NCI-H526 (cell line): ENCODE data around the gene PLIN4.
"Not testable (repeated sequence)": the region's sequence is repeated elsewhere in the genome, so short reads cannot be mapped to it uniquely, and the experiment has no call there.

Experiments
- DNase-seq, 2 experiments: peaks; one replicate each; lab custom pipeline; 2025; lab: John Stamatoyannopoulos, UW

Gene PLIN4, protein sequence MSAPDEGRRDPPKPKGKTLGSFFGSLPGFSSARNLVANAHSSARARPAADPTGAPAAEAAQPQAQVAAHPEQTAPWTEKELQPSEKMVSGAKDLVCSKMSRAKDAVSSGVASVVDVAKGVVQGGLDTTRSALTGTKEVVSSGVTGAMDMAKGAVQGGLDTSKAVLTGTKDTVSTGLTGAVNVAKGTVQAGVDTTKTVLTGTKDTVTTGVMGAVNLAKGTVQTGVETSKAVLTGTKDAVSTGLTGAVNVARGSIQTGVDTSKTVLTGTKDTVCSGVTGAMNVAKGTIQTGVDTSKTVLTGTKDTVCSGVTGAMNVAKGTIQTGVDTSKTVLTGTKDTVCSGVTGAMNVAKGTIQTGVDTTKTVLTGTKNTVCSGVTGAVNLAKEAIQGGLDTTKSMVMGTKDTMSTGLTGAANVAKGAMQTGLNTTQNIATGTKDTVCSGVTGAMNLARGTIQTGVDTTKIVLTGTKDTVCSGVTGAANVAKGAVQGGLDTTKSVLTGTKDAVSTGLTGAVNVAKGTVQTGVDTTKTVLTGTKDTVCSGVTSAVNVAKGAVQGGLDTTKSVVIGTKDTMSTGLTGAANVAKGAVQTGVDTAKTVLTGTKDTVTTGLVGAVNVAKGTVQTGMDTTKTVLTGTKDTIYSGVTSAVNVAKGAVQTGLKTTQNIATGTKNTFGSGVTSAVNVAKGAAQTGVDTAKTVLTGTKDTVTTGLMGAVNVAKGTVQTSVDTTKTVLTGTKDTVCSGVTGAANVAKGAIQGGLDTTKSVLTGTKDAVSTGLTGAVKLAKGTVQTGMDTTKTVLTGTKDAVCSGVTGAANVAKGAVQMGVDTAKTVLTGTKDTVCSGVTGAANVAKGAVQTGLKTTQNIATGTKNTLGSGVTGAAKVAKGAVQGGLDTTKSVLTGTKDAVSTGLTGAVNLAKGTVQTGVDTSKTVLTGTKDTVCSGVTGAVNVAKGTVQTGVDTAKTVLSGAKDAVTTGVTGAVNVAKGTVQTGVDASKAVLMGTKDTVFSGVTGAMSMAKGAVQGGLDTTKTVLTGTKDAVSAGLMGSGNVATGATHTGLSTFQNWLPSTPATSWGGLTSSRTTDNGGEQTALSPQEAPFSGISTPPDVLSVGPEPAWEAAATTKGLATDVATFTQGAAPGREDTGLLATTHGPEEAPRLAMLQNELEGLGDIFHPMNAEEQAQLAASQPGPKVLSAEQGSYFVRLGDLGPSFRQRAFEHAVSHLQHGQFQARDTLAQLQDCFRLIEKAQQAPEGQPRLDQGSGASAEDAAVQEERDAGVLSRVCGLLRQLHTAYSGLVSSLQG (N-terminal part only)

DNA sequence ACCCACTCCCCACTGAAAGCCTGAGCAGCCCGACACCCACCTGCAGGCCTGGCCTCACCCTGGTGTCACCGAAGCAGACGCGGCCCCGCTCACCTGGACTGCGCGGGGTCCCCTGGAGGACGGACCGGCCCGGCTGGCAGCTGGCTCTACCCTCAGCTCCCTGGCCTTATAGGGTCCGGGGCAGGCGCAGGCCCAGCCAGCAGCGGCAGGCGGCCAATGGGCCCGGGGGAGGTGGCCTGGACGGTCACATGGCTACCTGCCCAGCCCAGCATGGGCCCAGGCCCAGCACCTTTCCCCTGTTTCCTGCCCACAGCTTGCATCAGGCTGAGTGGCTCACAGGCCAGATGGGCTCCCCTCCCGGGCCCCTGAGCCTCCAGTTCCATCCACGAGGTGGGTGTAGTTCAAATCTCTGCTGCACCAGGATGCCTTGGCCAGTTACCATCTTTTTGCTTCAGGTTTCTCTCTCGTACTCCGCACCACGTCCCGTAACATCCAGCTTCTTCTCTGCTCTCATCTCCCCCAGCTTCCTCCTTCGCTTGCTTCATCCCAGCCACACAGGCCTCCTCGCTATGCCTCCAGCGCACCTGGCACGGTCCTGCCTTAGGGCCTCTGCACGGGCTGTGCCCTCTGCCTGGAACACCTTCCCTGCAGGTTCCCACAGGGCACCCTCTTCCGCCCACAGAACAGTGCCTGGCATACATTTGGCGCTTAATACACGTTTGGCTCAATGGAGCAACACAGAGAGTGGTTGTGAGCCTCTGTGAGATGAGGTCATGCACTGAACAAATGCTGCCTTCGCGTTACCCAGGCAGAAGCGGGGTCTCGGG, at the start of gene PLIN4:
Gene PLIN4, minus strand, starts transcription at position 142 of the 827 bp plus-strand sequence. CDS start 214 bp downstream, outside the sequence.
- no peak for DNase-seq

DNA sequence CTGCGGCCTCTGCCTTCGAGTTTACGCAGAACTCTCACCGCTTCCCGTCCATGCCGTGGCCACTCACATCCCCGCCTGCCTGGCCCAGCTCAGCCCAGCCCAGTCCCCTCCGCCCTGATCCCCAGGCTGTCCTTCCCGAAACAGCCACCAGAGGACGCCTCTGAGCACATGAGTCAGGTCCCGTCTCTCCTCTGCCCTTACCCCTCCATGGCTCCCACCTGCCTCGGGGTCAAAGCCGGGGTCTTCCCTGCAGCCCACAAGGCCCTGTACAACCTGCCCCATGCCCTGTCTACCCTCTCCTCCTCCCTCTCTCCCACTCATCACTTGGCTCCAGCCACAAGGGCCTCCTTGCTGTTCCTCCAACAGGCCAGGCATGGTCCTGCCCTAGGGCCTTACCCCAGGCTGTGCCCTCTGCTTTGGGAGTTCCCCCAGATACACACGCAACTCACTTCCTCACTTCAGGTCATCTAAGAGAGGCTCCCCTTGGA, 49.3 kb upstream of the PLIN4 start:
- DNase-seq, result peak in 1 of 2 experiments; percentile 64

DNA sequence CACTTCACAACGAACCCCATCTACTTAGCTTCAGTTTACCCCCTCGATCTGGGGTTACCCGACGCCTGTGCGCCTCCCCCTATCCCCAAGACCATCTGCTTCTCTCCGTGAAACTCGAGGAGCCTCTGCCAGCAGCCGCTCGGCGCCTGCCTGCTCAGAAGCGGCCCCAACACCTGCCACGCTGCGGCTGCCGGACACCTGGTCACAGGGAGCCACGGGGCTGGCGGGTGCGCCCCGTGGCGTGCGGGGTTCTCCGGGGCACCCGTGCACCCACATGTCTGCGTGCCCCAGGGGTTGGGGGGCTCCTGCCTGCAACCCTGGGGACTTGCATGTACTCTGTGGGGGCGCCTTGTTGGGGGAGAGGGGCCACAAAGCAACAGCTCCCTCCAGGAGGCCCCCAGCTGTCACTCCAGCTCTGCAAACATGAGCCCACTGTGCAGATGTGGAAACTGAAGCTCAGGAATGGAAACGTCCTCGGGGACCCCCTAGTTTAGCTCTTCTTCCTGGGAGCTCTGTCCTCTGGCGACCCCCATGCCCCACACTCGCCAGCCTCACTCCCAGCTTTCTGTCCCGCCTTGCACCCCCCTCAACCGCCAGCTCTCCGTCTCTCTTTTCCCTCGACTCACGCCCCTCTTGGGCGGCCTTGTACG, 48.2 kb upstream of the PLIN4 start:
- peak in 1 of 2 experiments; percentile 39 for DNase-seq

DNA sequence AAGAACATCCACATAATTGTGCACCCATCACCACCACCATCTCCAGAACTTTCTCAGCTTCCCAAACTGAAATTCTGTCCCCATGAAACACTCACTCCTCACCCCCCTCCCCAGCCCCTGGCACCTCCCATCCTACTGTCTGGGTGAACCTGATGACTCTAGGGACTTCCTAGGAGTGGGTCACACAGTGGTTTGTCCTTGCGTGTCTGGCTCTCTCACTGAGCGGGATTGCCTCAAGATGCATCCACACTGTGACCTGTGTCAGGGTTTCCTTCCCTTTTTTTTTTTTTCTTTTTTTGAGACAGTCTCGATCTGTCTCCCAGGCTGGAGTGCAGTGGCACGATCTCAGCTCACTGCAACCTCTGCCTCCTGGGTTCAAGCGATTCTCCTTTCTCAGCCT, 45.3 kb upstream of the PLIN4 start:
- not testable (repeated sequence) for DNase-seq

DNA sequence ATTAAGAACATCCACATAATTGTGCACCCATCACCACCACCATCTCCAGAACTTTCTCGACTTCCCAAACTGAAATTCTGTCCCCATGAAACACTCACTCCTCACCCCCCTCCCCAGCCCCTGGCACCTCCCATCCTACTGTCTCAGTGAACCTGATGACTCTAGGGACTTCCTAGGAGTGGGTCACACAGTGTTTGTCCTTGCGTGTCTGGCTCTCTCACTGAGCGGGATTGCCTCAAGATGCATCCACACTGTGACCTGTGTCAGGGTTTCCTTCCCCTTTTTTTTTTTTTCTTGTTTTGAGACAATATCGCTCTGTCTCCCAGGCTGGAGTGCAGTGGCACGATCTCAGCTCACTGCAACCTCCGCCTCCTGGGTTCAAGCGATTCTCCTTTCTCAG, 43.8 kb upstream of the PLIN4 start:
- not testable (repeated sequence) for DNase-seq

DNA sequence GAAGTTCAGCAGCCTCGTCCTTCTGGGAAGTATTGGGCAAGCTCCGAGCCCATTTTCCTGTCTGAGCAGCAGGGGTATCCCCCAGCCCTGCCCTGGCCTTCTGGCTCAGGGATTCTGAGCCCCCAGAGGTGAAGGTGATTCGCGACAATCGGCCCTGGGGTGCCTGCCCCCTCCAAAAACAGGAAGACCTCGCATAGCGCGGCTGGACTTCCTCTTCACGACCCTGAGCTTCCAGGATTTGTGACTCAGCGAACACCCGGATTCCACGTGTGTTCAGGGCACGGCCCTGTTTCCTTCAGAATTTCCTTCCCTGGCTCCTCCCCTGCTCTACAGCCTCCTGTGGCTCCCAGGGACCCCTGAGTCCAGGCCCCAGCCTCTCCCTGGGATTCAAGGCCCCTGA, 41.3 kb upstream of the PLIN4 start, which contains the start of gene SEMA6B:
Gene SEMA6B, minus strand, starts transcription at position 116 of the 400 bp plus-strand sequence. CDS start 1,227 bp downstream, outside the sequence.
- no peak for DNase-seq

DNA sequence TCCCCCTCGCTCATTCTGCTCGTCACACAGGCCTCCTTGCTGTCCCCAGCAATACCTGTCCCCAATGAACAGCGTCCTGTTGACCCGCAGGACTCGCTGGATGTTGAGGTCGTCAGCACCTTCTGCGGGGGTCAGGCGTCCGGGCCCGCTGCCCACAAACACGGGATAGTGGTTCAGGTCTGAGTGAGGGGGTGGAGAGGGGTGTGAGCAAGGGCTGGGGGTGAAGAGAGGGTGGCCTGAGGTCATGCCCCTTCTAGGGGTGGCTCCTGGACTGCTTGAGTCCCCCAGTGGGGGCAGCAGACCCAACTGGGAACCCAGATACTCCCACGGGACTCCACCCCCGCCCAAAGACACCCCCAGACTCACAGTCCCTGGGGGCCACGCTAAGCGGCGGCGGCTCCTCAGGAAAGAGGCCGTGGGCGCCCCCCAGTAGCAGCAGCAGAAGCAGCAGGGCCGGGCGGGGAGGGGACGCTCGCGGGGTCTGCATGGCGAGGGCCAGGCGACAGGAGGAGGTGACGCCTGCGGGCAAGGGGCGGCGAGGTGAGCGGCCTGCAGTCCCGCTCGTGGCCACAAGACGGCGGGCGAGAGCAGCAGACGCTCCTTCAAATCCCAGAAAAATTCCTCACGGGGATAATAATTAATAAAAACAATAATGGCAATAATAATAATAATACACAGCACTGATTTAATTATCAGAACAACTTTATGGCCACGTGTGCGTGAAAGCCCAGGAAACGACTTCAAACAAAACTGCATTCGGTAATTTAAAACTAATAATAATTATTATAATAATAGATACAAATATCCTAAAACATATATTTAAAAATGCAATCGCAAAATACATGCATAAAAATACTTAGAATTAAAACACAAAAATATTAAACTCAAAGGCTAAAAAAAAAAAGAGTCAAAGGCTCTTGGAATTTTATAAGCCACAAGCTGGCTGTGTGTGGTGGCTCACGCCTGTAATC, 40.0 kb upstream of the PLIN4 start:
- DNase-seq, result peak in 1 of 2 experiments; percentile 40

DNA sequence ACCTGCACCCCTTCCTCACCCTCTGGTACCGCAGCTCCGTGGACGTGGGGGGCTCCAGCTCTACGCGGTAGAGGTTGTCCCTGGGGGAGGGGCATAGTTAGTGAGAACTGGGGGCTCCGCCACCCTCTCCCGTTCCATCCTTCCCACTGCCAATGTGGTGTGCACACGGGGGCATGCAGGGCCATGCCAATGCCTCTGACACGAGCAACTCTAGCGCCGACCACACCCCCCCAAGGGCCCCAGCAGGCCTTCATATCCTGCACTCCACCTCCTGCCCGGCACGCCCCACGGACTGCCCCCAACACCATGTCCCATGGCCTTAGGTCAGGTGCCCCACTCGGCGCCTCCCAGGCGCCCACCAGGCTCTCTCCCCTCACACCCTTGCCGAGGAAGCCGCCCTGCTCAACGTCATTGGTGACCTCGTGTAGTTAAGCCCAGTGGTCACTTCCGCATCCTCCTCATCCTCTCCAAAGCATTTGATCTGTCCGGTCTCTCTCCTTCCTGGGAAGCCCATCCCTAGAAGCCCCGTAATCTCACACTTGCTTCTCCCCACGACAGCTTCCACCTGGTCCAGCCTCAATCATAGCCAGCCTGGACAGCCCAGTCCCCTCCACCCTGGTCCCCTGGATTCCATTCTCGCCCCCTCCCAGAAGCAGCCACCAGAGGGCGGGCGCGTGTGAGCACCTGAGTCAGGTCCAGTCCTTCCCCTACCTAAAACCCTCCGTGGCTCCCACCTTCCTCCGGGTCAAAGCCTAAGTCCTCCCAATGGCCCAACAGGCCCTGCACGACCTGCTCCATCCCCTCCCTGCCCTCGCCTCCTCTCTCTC, 39.1 kb upstream of the PLIN4 start:
- peak in 1 of 2 experiments; percentile 23 for DNase-seq

DNA sequence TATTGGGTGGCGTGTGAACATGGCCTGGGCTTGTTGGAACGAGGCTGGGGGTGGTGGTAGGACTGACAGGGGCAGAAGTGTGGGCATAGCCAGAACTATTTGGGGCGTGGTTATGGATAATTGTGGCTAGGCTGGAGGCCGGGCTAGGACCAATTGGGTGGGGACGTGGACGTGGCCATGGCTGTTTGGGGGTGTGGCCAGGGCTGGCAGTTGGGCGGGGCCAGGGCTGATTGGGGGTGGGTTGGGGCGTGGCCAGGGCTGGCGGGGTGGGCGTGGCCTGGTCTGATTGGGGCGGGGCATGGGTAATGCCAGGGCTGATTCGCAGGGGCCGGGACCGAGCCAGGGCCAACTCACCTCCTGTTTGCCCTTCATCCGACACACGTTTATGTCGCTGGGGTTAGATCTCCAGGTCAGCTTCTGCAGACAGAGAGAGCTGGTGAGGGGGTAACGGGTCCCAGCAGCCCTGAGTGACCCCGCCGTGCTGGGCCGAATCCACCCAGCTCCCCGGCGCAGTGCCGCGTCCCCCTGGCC, 38.4 kb upstream of the PLIN4 start:
- peak in 1 of 2 experiments; percentile 80 for DNase-seq

DNA sequence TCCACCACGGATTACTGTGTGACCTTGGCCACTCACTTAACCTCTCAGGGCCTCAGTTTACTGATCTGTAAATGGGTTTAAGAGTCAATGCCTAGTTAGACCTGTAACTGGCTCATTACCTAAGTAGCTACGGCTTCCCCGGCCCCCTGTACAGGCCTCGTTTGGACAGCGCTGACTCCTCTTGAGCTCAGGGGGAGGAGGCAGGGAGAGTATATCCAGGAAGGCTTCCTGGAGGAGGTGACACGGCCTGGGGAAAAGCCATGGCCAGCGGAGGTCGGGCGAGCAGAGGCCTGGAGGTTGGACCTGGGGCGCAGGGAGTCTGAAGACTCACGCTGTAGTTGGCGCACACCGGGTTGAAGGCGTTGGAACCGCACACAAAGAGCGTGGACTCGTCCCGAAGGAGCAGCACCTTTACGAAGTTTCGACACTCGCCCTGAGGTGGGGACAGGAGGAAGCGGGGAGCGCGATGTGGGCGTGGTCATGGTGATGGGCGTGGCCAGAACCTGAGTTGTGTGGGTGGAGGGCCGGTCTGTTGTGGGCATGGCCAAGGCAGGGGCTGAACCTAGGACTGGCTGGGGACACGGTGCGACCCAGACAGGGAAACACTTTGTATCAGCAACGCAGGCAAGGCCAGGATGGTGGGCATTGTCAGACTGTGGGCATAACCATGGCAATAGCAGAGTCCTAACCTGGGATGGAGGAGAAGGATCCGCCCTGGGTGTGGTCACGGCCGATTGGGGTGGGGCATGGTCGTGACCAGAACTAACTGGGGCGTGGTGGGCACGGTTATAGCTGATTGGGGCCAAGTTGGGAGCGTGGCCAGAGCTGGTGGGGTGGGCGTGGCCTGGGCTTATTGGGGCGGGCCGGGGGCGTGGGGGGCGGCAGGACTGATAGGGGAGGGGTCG, 37.6 kb upstream of the PLIN4 start:
- peak in 1 of 2 experiments; percentile 71 for DNase-seq

DNA sequence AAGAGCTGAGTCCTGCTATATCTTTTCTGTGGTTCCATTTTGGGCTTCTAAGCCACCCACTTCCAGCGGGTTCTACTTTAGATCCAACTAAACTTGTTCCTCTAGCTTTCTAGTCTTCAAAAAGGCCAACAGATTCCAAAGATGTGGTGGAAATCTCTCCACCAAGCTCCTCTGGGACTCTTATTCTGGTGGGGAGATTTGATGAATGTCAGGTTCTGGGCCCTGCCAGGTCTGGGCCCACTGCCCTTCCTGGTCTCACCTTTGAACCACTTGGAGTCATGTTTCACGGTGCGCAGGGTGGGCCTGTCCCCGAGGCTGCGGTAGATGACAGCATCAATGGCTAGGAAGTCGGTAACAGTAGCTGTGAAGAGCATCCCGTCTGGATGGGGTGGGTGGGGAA, 36.4 kb upstream of the PLIN4 start:
- DNase-seq, result no peak

DNA sequence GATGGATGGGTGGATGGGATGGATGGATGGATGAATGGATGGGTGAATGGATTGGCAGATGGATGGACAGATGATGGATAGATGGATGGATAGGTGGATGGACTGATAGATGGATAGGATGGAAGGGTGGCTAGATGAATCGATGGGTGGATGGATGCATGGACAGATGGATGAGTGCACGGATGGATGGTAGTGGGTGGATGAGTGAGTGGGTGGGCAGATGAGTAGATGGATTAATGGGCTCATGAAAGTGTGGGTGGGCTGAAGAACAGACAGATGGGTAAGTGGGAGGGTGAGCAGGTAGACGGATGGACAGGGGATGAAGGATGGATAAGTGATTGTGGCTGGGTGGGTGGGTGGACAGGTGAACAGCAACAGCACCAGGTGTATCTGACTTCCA, 35.5 kb upstream of the PLIN4 start:
- DNase-seq, result no peak

DNA sequence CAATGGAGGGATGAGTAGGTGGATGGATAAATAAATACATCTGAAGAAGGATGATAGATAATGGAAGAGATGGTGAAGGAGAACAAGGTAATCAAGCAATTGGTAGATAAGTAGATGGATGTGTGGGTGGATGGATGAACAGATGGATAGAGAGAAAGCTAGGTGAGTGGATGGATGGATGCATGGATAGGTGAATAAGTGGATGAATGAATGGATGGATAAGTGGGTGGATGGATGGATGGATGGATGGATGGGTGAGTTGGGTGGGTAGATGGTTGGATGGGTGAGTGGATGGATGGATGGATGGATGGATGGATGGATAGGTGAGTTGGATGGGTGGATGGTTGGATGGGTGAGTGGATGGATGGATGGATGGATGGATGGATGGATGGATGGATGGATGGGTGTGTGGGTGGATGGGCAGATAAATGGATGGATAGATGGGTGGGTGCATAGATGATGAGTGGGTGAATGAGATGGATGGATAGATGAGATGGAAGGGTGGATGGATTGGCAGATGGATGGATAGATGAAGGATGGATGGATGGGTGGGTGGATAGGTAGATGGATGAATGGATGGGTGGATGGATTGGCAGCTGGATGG, 34.9 kb upstream of the PLIN4 start:
- DNase-seq, result no peak

DNA sequence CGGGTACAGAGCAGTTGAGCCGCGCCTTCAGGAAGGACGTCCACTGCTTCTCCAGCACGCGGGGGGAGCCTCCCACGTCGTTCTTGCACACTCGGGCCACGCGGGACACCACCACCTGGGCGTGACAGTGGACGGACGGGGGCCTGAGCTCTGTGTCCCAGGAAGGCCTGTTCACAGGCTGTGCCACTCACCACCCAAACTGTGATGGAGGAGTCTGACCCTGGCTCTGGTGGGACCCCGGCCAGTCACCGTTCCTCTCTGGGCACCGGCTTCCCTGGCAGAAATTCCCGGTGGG, 34.2 kb upstream of the PLIN4 start:
- DNase-seq, result no peak

DNA sequence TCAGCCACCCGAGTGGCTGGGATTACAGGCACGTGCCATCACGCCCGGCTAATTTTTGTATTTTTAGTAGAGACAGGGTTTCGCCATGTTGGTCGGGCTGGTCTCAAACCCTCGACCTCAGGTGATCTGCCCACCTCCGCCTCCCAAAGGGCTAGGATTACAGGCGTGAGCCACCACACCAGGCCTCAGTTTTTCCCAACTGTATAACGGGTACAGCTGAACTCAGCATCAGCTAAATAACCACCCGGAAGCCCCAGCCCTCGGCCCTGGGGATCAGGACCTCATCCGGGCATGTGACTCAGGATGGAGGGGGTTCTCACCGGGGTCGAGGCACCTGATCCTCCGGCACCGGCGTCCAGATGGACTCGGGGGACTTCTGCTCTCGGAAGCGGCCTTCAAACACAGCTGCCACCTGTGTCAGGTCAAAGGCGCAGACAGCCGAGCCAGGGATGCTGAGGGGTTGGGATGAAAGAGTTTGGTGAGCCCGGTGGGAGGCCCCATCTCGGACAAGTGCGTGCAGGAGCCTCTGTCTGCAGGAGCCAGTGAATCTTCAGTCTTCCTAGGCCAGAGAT, 32.3 kb upstream of the PLIN4 start:
- no peak for DNase-seq

DNA sequence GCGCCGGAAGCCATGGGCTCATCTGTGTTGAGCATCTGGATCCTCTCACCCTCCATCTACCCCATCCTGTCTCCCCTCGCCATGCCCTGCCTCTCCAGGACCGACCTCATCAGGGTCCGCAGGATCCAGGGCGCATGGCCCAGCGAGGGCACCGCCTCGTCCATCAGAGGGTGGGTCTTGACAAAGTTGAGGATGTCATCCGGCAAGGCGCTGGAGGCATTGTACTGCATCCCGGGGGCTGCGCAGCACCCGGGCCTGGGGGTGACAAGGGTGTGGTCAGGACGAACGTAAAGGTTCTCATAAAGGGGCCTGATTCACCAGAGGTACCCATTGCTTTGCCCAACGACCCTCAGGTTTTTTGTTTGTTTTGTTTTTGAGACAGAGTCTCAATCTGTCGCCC, 31.7 kb upstream of the PLIN4 start:
- no peak for DNase-seq
